ENCODE results near the gene GFRAL. TPM values are rescaled to one million over a fixed set of nuclear protein-coding genes. Genes with fewer than 3 reads are reported as not detected.

The GFRAL gene
- total RNA-seq, 1 donor from 2014 or later = not detected

GRCh38 chr6:55447891-55448290, 120.6 kb downstream of the GFRAL start:
- TF ChIP-seq CTCF (conservative IDR thresholded peaks at IDR 0.05) = no peak
- no peak overlapping the region for H3K4me3 Mint-ChIP-seq
- H3K27me3 Mint-ChIP-seq (ENCODE audit: low read depth) = no peaks in the 10 kb centered on the region
- no peaks in the 10 kb centered on the region for H3K9me3 Mint-ChIP-seq
- no peak for DNase-seq (ENCODE audit: low read depth, low spot score)
- no peak overlapping the region for H3K27ac Mint-ChIP-seq (ENCODE audit: unreplicated experiment)
- no peaks in the 10 kb centered on the region for H3K36me3 Mint-ChIP-seq (ENCODE audit: low read depth)
- H3K4me1 Mint-ChIP-seq = no peaks in the 10 kb centered on the region

- H3K27ac Mint-ChIP-seq (ENCODE audit: unreplicated experiment) = no peak overlapping the region
- no peaks in the 10 kb centered on the region for H3K4me1 Mint-ChIP-seq
- TF ChIP-seq CTCF (conservative IDR thresholded peaks at IDR 0.05) = no peak
- H3K4me3 Mint-ChIP-seq = no peak overlapping the region
- H3K9me3 Mint-ChIP-seq = no peaks in the 10 kb centered on the region
- no peak for DNase-seq (ENCODE audit: low read depth, low spot score)
- H3K27me3 Mint-ChIP-seq (ENCODE audit: low read depth) = no peaks in the 10 kb centered on the region
- H3K36me3 Mint-ChIP-seq (ENCODE audit: low read depth) = no peaks in the 10 kb centered on the region
These were observed 121.2 kb downstream of the GFRAL start for GRCh38 chr6:55448451-55448850.

GRCh38 chr6:55449225-55449624, 122.0 kb downstream of the GFRAL start:
- no peaks in the 10 kb centered on the region for H3K9me3 Mint-ChIP-seq
- H3K4me1 Mint-ChIP-seq = no peaks in the 10 kb centered on the region
- no peak for TF ChIP-seq CTCF (conservative IDR thresholded peaks at IDR 0.05)
- no peaks in the 10 kb centered on the region for H3K27me3 Mint-ChIP-seq (ENCODE audit: low read depth)
- no peak overlapping the region for H3K27ac Mint-ChIP-seq (ENCODE audit: unreplicated experiment)
- DNase-seq (ENCODE audit: low read depth, low spot score) = no peak
- H3K4me3 Mint-ChIP-seq = no peak overlapping the region
- no peaks in the 10 kb centered on the region for H3K36me3 Mint-ChIP-seq (ENCODE audit: low read depth)

GRCh38 chr6:55450005-55450404, 122.7 kb downstream of the GFRAL start:
- H3K27me3 Mint-ChIP-seq (ENCODE audit: low read depth) = no peaks in the 10 kb centered on the region
- no peaks in the 10 kb centered on the region for H3K4me1 Mint-ChIP-seq
- no peaks in the 10 kb centered on the region for H3K9me3 Mint-ChIP-seq
- H3K36me3 Mint-ChIP-seq (ENCODE audit: low read depth) = no peaks in the 10 kb centered on the region
- TF ChIP-seq CTCF (conservative IDR thresholded peaks at IDR 0.05) = no peak
- H3K4me3 Mint-ChIP-seq = no peak overlapping the region
- H3K27ac Mint-ChIP-seq (ENCODE audit: unreplicated experiment) = no peak overlapping the region
- no peak for DNase-seq (ENCODE audit: low read depth, low spot score)

Other genes with a start within 250 kb of the GFRAL start
- gene HCRTR2, start 153.0 kb upstream of the GFRAL start, total RNA-seq = not detected in 2 replicates